Ascending aorta (tissue), 2 donors: ENCODE data around the gene ZIC1. TPM values are rescaled to one million over a fixed set of nuclear protein-coding genes. Genes with fewer than 3 reads are reported as not detected.

Experiments used
- DNase-seq, 2 donors: peaks; one replicate each; pipeline ENCODE4 v3.0.0-alpha.2; 2019; ENCODE audit warnings: low spot score in 2 of 2
- H3K27ac ChIP-seq, 2 donors: fragments of 200-600 bp; sonication (generic); one replicate each; pipeline ENCODE4 v1.5.1; 2016 to 2017; ENCODE audit warnings: mild to moderate bottlenecking in 1 of 2
- H3K27me3 ChIP-seq: fragments of 200-600 bp; sonication (generic); one replicate; pipeline ENCODE4 v1.5.1; 2017
- H3K36me3 ChIP-seq, 2 donors: fragments of 200-600 bp; sonication (generic); one replicate each; pipeline ENCODE4 v1.5.1; 2016
- H3K4me1 ChIP-seq, 2 donors: fragments of 200-600 bp; sonication (generic); one replicate each; pipeline ENCODE4 v1.5.1; 2016 to 2017; ENCODE audit warnings: mild to moderate bottlenecking in 1 of 2
- H3K4me3 ChIP-seq, 2 donors: fragments of 200-600 bp; sonication (generic); one replicate each; pipeline ENCODE4 v1.5.1; 2016 to 2017; ENCODE audit warnings: mild to moderate bottlenecking in 1 of 2
- H3K9me3 ChIP-seq, 2 donors: fragments of 200-600 bp; sonication (generic); one replicate each; pipeline ENCODE4 v1.5.1; 2016
- CTCF ChIP-seq, 3 experiments: fragments of 200-600 bp in 2 of 3; fragments of 450-650 bp in 1 of 3; sonication (generic) in 2 of 3; IDR thresholded peaks; one replicate each; pipeline ENCODE4 v1.5.1; 2016 to 2019; ENCODE audit warnings: antibody characterized with exemption in 3 of 3, mild to moderate bottlenecking in 1 of 3, moderate library complexity in 1 of 3
- intact Hi-C: fragments of 100-400 bp; cut with DNase I; formaldehyde crosslinking; loops from one replicate; pipeline ENCODE4 v1.15.1; 2023
- total RNA-seq: library from RNA; depleted of rRNA; stranded (reverse); fragments of >200 nt; gene quantifications from one replicate; pipeline ENCODE4 v1.1.0, GENCODE V29; 2016

The ZIC1 gene
- total RNA-seq, 1 donor from 2014 or later, result 1.5 TPM

- intact Hi-C loops, result no loop called here
- Histone ChIP-seq H3K27me3 (peaks cover 22% of the 10 kb centered on the region), H3K36me3 (no peaks in the 10 kb centered on the region), H3K9me3 (no peaks in the 10 kb centered on the region), H3K4me1 (no peaks in the 10 kb centered on the region), H3K4me3 (no peak overlapping the region), H3K27ac (no peak overlapping the region)
- no peak for DNase-seq
- TF ChIP-seq CTCF (IDR thresholded peaks at IDR 0.05), result no peak
These were observed 35.9 kb upstream of the ZIC1 start for GRCh38 chr3:147373301-147373700.

GRCh38 chr3:147377412-147378367, 31.5 kb upstream of the ZIC1 start:
- Histone ChIP-seq H3K27ac (no peak overlapping the region), H3K4me1 (no peaks in the 10 kb centered on the region), H3K9me3 (no peaks in the 10 kb centered on the region), H3K27me3 (peaks cover 25% of the 10 kb centered on the region), H3K4me3 (no peak overlapping the region), H3K36me3 (no peaks in the 10 kb centered on the region)
- intact Hi-C loops, result no loop called here
- no peak for DNase-seq
- no peak for TF ChIP-seq CTCF (IDR thresholded peaks at IDR 0.05)

GRCh38 chr3:147379651-147380050, 29.5 kb upstream of the ZIC1 start:
- DNase-seq, result no peak
- H3K27me3 ChIP-seq, result peaks cover 33% of the 10 kb centered on the region
- H3K4me3 ChIP-seq, result no peak overlapping the region
- intact Hi-C loops, result loop anchor here (10.0 kb wide), 1 partner anchor 235 kb away; no protein-coding TSS in a partner anchor
- no peaks in the 10 kb centered on the region for H3K36me3 ChIP-seq
- H3K27ac ChIP-seq, result no peak overlapping the region
- H3K4me1 ChIP-seq, result no peaks in the 10 kb centered on the region
- no peaks in the 10 kb centered on the region for H3K9me3 ChIP-seq
- TF ChIP-seq CTCF (IDR thresholded peaks at IDR 0.05), result no peak

- no peak for TF ChIP-seq CTCF (IDR thresholded peaks at IDR 0.05)
- Histone ChIP-seq H3K4me3 (no peak overlapping the region), H3K4me1 (no peaks in the 10 kb centered on the region), H3K36me3 (no peaks in the 10 kb centered on the region), H3K27me3 (peaks cover 37% of the 10 kb centered on the region), H3K27ac (no peak overlapping the region), H3K9me3 (no peaks in the 10 kb centered on the region)
- DNase-seq, result no peak
- intact Hi-C loops, result loop anchor here (10.0 kb wide), 1 partner anchor 234 kb away; no protein-coding TSS in a partner anchor
These were observed 28.7 kb upstream of the ZIC1 start for GRCh38 chr3:147380387-147380951.

GRCh38 chr3:147380977-147381376, 28.2 kb upstream of the ZIC1 start:
- DNase-seq, result no peak
- Histone ChIP-seq H3K27me3 (peaks cover 35% of the 10 kb centered on the region), H3K27ac (no peak overlapping the region), H3K4me1 (no peaks in the 10 kb centered on the region), H3K4me3 (no peak overlapping the region), H3K9me3 (no peaks in the 10 kb centered on the region), H3K36me3 (no peaks in the 10 kb centered on the region)
- intact Hi-C loops, result loop anchor here (10.0 kb wide), 1 partner anchor 234 kb away; no protein-coding TSS in a partner anchor
- TF ChIP-seq CTCF (IDR thresholded peaks at IDR 0.05), result no peak
